ENCODE data around the gene GPR149. TPM values are rescaled to one million over a fixed set of nuclear protein-coding genes. Genes with fewer than 3 reads are reported as not detected.

The GPR149 gene
- total RNA-seq, 1 experiment from 2014 or later = not detected

DNA sequence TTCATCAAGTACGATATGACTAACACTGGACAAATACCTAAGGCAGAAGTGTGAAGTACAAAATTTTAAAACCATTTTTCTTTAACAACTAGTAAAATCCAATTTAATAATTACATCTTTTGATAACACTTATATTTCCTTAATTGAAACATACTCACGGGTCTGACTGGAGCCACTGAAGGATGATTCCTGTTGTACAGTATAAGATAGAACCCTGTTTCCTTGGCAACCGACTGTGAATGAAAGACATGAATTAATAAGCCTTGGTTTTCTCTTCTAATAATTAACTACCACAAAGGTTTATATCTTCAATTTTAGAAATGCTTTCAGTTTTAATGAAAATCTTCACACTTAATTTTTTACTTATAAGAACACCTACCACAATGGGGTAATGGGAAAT is 125.1 kb downstream of the GPR149 start:
- peaks cover 5% of the 10 kb centered on the region for H3K4me1 Mint-ChIP-seq (ENCODE audit: low read depth, unreplicated experiment)
- peaks cover 67% of the 10 kb centered on the region for H3K36me3 Mint-ChIP-seq (ENCODE audit: insufficient read depth, unreplicated experiment)
- no peak for DNase-seq
- intact Hi-C loops (cut with micrococcal nuclease; ENCODE audit: unreplicated experiment) = no loop called here
- TF ChIP-seq, protein P1, sequence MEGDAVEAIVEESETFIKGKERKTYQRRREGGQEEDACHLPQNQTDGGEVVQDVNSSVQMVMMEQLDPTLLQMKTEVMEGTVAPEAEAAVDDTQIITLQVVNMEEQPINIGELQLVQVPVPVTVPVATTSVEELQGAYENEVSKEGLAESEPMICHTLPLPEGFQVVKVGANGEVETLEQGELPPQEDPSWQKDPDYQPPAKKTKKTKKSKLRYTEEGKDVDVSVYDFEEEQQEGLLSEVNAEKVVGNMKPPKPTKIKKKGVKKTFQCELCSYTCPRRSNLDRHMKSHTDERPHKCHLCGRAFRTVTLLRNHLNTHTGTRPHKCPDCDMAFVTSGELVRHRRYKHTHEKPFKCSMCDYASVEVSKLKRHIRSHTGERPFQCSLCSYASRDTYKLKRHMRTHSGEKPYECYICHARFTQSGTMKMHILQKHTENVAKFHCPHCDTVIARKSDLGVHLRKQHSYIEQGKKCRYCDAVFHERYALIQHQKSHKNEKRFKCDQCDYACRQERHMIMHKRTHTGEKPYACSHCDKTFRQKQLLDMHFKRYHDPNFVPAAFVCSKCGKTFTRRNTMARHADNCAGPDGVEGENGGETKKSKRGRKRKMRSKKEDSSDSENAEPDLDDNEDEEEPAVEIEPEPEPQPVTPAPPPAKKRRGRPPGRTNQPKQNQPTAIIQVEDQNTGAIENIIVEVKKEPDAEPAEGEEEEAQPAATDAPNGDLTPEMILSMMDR (IDR thresholded peaks at IDR 0.05; ENCODE audit: unreplicated experiment) = no peak
- no peak overlapping the region for H3K27ac Mint-ChIP-seq (ENCODE audit: unreplicated experiment)
- H3K4me3 Mint-ChIP-seq (ENCODE audit: low read depth, unreplicated experiment) = no peak overlapping the region
- H3K9me3 Mint-ChIP-seq (ENCODE audit: low read depth, unreplicated experiment) = no peaks in the 10 kb centered on the region
- H3K27me3 Mint-ChIP-seq (ENCODE audit: unreplicated experiment) = no peaks in the 10 kb centered on the region
- no TSS peak for BruUV-seq (replicated peaks)
- CTCF ChIA-PET = no interaction called here

DNA sequence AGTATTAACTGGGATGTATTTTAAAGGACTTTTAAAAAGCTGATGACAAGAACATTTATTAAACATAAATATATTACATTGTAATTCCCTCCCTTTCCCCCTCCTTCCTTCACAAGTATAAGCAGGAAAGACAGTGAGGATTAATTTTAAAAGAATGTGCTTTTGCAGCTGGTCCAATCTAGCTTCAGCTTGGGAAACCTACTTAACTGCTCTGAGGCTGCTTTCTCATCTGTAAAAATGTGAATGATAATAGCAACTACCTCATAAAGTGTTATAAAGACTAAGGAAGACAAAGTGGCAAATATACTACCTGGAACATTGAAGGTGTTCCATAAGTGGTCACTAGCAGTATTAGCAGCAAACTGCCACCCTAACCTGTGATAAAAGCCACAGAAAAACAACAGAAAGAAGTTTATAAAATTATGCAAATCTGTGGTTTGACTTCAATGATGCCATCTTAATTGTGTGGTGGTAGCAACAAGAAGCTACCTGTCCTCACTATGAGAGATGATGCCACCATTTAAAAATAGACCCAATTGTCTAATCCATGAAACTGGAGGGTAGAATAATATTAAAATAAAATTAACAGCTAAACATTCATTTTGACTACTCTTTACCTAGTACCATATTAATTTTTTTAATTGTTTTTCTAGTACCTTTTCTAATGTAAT is 125.7 kb downstream of the GPR149 start:
- Mint-ChIP-seq H3K4me1 (ENCODE audit: low read depth, unreplicated experiment) (no peaks in the 10 kb centered on the region), H3K27ac (ENCODE audit: unreplicated experiment) (no peak overlapping the region), H3K4me3 (ENCODE audit: low read depth, unreplicated experiment) (no peak overlapping the region), H3K27me3 (ENCODE audit: unreplicated experiment) (no peaks in the 10 kb centered on the region), H3K9me3 (ENCODE audit: low read depth, unreplicated experiment) (no peaks in the 10 kb centered on the region), H3K36me3 (ENCODE audit: insufficient read depth, unreplicated experiment) (peaks cover 67% of the 10 kb centered on the region)
- DNase-seq = no peak
- CTCF ChIA-PET = no interaction called here
- no TSS peak for BruUV-seq (replicated peaks)
- intact Hi-C loops (cut with micrococcal nuclease; ENCODE audit: unreplicated experiment) = no loop called here
- TF ChIP-seq, protein P1 (IDR thresholded peaks at IDR 0.05; ENCODE audit: unreplicated experiment) = no peak

DNA sequence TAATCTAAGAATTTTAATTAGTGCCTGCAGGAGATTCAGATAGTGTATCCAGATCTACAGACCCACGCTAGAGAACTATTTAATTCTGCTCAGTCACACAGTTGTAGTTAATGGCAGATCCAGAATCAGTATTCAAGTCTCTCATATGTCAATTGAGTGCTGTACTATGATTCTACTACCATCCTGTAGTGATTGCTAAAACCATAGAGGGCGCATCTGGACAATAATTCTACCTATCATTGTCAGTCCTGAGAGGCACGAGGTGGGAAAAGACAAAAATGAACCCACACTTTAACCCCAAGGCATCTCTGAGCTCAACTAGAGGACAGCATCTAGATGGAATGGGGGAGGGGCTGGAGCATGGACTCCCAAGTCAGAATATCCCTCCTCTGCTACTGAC is 128.4 kb downstream of the GPR149 start:
- DNase-seq = no peak
- CTCF ChIA-PET = interaction anchor here (0.7 to 0.8 kb wide), 2 partner anchors 12 to 231 kb away, joined by 3 to 4 read pairs; no protein-coding TSS in a partner anchor
- H3K27me3 Mint-ChIP-seq (ENCODE audit: unreplicated experiment) = no peaks in the 10 kb centered on the region
- peaks cover 59% of the 10 kb centered on the region for H3K36me3 Mint-ChIP-seq (ENCODE audit: insufficient read depth, unreplicated experiment)
- H3K4me3 Mint-ChIP-seq (ENCODE audit: low read depth, unreplicated experiment) = no peak overlapping the region
- H3K27ac Mint-ChIP-seq (ENCODE audit: unreplicated experiment) = no peak overlapping the region
- H3K9me3 Mint-ChIP-seq (ENCODE audit: low read depth, unreplicated experiment) = no peaks in the 10 kb centered on the region
- TF ChIP-seq, protein P1 (IDR thresholded peaks at IDR 0.05; ENCODE audit: unreplicated experiment) = no peak
- intact Hi-C loops (cut with micrococcal nuclease; ENCODE audit: unreplicated experiment) = no loop called here
- H3K4me1 Mint-ChIP-seq (ENCODE audit: low read depth, unreplicated experiment) = no peaks in the 10 kb centered on the region
- no TSS peak for BruUV-seq (replicated peaks)

DNA sequence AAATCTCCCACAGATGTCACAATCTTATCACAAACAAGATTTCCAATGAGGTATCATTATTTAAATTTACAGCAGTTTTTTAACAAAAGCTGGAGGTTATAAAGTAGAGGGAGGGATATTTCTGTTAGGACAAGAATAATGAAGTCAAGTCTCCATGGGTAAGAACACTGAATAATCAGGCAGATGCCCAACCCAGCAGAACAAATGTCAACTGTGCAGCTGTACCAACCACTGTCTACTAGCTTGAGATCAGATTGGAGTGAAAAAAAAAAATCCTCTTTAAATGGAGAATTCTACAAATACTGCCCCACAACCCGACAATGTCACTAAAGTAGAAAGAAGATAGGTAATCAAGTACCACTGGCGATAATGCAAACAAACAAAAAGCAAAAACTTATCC is 136.0 kb downstream of the GPR149 start:
- Mint-ChIP-seq H3K36me3 (ENCODE audit: insufficient read depth, unreplicated experiment) (peaks cover 48% of the 10 kb centered on the region), H3K4me3 (ENCODE audit: low read depth, unreplicated experiment) (no peak overlapping the region), H3K4me1 (ENCODE audit: low read depth, unreplicated experiment) (no peaks in the 10 kb centered on the region), H3K27ac (ENCODE audit: unreplicated experiment) (peak overlapping the region; percentile 12), H3K27me3 (ENCODE audit: unreplicated experiment) (no peaks in the 10 kb centered on the region), H3K9me3 (ENCODE audit: low read depth, unreplicated experiment) (no peaks in the 10 kb centered on the region)
- no peak for DNase-seq
- intact Hi-C loops (cut with micrococcal nuclease; ENCODE audit: unreplicated experiment) = no loop called here
- BruUV-seq (replicated peaks) = no TSS peak
- CTCF ChIA-PET = no interaction called here
- TF ChIP-seq, protein P1 (IDR thresholded peaks at IDR 0.05; ENCODE audit: unreplicated experiment) = no peak
